Hepatocyte (in vitro differentiated cells): ENCODE results near the gene FAM163A. TPM values are rescaled to one million over a fixed set of nuclear protein-coding genes. Genes with fewer than 3 reads are reported as not detected.
A peak's percentile ranks its signal among the peaks of the same experiment; 100 is the strongest.

Source experiments
- DNase-seq: peaks from one replicate; pipeline ENCODE4 v3.0.0-alpha.2; 2016; ENCODE audit warnings: low spot score
- H2AFZ ChIP-seq: fragments of 200-600 bp; sonication (generic); 2 replicates; pipeline ENCODE4 v1.6.0; 2016; ENCODE audit warnings: antibody characterized with exemption, mild to moderate bottlenecking
- H3K27ac ChIP-seq: fragments of 200-600 bp; sonication (generic); 2 replicates; pipeline ENCODE4 v1.5.1; 2016; ENCODE audit warnings: mild to moderate bottlenecking
- H3K27me3 ChIP-seq: fragments of 200-600 bp; sonication (generic); 2 replicates; pipeline ENCODE4 v1.6.1; 2016
- H3K36me3 ChIP-seq: fragments of 200-600 bp; sonication (generic); replicated peaks from 2 replicates; pipeline ENCODE4 v1.5.1; 2016; ENCODE audit warnings: low read depth; ENCODE audit not compliant: insufficient read depth
- H3K4me1 ChIP-seq: fragments of 200-600 bp; sonication (generic); 2 replicates; pipeline ENCODE4 v1.5.1; 2016; ENCODE audit warnings: mild to moderate bottlenecking, moderate library complexity; ENCODE audit not compliant: insufficient read depth
- H3K4me2 ChIP-seq: fragments of 200-600 bp; sonication (generic); 2 replicates; pipeline ENCODE4 v1.6.0; 2016
- H3K4me3 ChIP-seq: fragments of 200-600 bp; sonication (generic); 2 replicates; pipeline ENCODE4 v1.5.1; 2016; ENCODE audit warnings: mild to moderate bottlenecking
- H3K79me2 ChIP-seq: fragments of 200-600 bp; sonication (generic); 2 replicates; pipeline ENCODE4 v1.6.0; 2017; ENCODE audit warnings: mild to moderate bottlenecking
- H3K9me2 ChIP-seq: fragments of 200-600 bp; sonication (generic); replicated peaks from 2 replicates; pipeline ENCODE4 v1.6.0; 2017; ENCODE audit warnings: mild to moderate bottlenecking; ENCODE audit not compliant: insufficient read depth
- H3K9me3 ChIP-seq: fragments of 200-600 bp; sonication (generic); 2 replicates; pipeline ENCODE4 v1.5.1; 2016; ENCODE audit warnings: low read depth, mild to moderate bottlenecking
- H4K20me1 ChIP-seq: fragments of 200-600 bp; sonication (generic); 2 replicates; pipeline ENCODE4 v1.6.0; 2016; ENCODE audit warnings: mild to moderate bottlenecking; ENCODE audit not compliant: insufficient read depth, poor library complexity, severe bottlenecking
- CTCF ChIP-seq: fragments of 200-600 bp; sonication (generic); IDR thresholded peaks from 2 replicates; pipeline ENCODE4 v1.5.1; 2016; ENCODE audit warnings: antibody characterized with exemption, mild to moderate bottlenecking; ENCODE audit not compliant: poor library complexity
- EZH2 ChIP-seq: fragments of 200-600 bp; sonication (generic); IDR thresholded peaks from 2 replicates; pipeline ENCODE4 v1.6.1; 2016; ENCODE audit warnings: antibody characterized with exemption, mild to moderate bottlenecking, borderline replicate concordance
- EZH2phosphoT487 ChIP-seq: fragments of 200-600 bp; sonication (generic); IDR thresholded peaks from one replicate; pipeline ENCODE4 v1.6.1; 2018; ENCODE audit warnings: antibody characterized with exemption, mild to moderate bottlenecking, low read depth, moderate library complexity; ENCODE audit not compliant: unreplicated experiment, severe bottlenecking
- WGBS: methylation state at CpG from one replicate; pipeline ENCODE4 v1.1.6; 2016; ENCODE audit warnings: low lambda C conversion rate; ENCODE audit errors: missing lambda C conversion rate; 5-methylcytosine and 5-hydroxymethylcytosine counted together
- polyA plus RNA-seq: library from polyadenylated mRNA; unstranded; fragments of >200 nt; fragmentation: Nextera tagmentation; extraction: Ambion mirVana; gene quantifications from 2 replicates; pipeline ENCODE4 v1.2.1, GENCODE V29; 2016
- total RNA-seq: library from RNA; depleted of rRNA; stranded (reverse); fragments of >200 nt; gene quantifications from 2 replicates; pipeline ENCODE4 v1.2.3, GENCODE V29; 2014

The FAM163A gene
- total and polyA plus RNA-seq, 2 experiments from 2014 or later: 0.43 to 0.87 TPM

- peak overlapping the region; percentile 80 for H3K4me2 ChIP-seq
- no peaks in the 10 kb centered on the region for H3K79me2 ChIP-seq
- TF ChIP-seq EZH2: no peak
- 86% methylated on average over 28 of the region's 28 CpGs for WGBS
- H3K27me3 ChIP-seq: no peaks in the 10 kb centered on the region
- H3K9me3 ChIP-seq: no peaks in the 10 kb centered on the region
- peak overlapping the region; percentile 27 for H3K4me3 ChIP-seq
- no peaks in the 10 kb centered on the region for H3K36me3 ChIP-seq
- no peak overlapping the region for H3K27ac ChIP-seq
- peak overlapping the region; percentile 54 for H2AFZ ChIP-seq
- H3K4me1 ChIP-seq: peaks cover 5% of the 10 kb centered on the region
- no peak for DNase-seq
- no peaks in the 10 kb centered on the region for H4K20me1 ChIP-seq
- H3K9me2 ChIP-seq: no peaks in the 10 kb centered on the region
Observed at GRCh38 chr1:179813626-179814545, 70.8 kb downstream of the FAM163A start.

GRCh38 chr1:179814546-179814838 lies 71.4 kb downstream of the FAM163A start:
- no peaks in the 10 kb centered on the region for H3K27me3 ChIP-seq
- no peak for DNase-seq
- H2AFZ ChIP-seq: peak overlapping the region; percentile 54

GRCh38 chr1:179815641-179816040 lies 72.5 kb downstream of the FAM163A start:
- H4K20me1 ChIP-seq: no peaks in the 10 kb centered on the region
- DNase-seq: no peak
- no peaks in the 10 kb centered on the region for H3K36me3 ChIP-seq
- no peaks in the 10 kb centered on the region for H3K9me3 ChIP-seq
- WGBS: 35% methylated on average over 5 of the region's 5 CpGs
- H3K9me2 ChIP-seq: no peaks in the 10 kb centered on the region
- TF ChIP-seq CTCF: no peak
- no peak for TF ChIP-seq EZH2
- no peak for TF ChIP-seq EZH2phosphoT487
- H3K79me2 ChIP-seq: no peaks in the 10 kb centered on the region
- peak overlapping the region; percentile 54 for H2AFZ ChIP-seq
- peak overlapping the region; percentile 38 for H3K4me3 ChIP-seq
- H3K27ac ChIP-seq: peak overlapping the region; percentile 56
- H3K27me3 ChIP-seq: no peaks in the 10 kb centered on the region
- peaks cover 5% of the 10 kb centered on the region for H3K4me1 ChIP-seq
- H3K4me2 ChIP-seq: peak overlapping the region; percentile 80

More at GRCh38 chr1:179814546-179814838, 71.4 kb downstream of the FAM163A start:
- no peaks in the 10 kb centered on the region for H3K9me2 ChIP-seq
- TF ChIP-seq CTCF (no peak), EZH2 (no peak), EZH2phosphoT487 (no peak)
- H4K20me1 ChIP-seq: no peaks in the 10 kb centered on the region
- no peaks in the 10 kb centered on the region for H3K36me3 ChIP-seq
- WGBS: 3% methylated on average over 16 of the region's 16 CpGs
- H3K4me1 ChIP-seq: peaks cover 5% of the 10 kb centered on the region
- H3K79me2 ChIP-seq: no peaks in the 10 kb centered on the region
- no peak overlapping the region for H3K27ac ChIP-seq
- peak overlapping the region; percentile 80 for H3K4me2 ChIP-seq
- H3K9me3 ChIP-seq: no peaks in the 10 kb centered on the region
- H3K4me3 ChIP-seq: peak overlapping the region; percentile 27

- Histone ChIP-seq H4K20me1 (no peaks in the 10 kb centered on the region), H3K27ac (peak overlapping the region; percentile 56), H3K4me1 (peaks cover 5% of the 10 kb centered on the region), H3K9me2 (no peaks in the 10 kb centered on the region), H2AFZ (no peak overlapping the region), H3K9me3 (no peaks in the 10 kb centered on the region), H3K36me3 (no peaks in the 10 kb centered on the region), H3K79me2 (no peaks in the 10 kb centered on the region), H3K27me3 (no peaks in the 10 kb centered on the region), H3K4me2 (peak overlapping the region; percentile 80), H3K4me3 (no peak overlapping the region)
- WGBS: 74% methylated on average over 17 of the region's 17 CpGs
- no peak for TF ChIP-seq CTCF
- TF ChIP-seq EZH2phosphoT487: no peak
- no peak for TF ChIP-seq EZH2
- DNase-seq: peak; percentile 40
Observed at GRCh38 chr1:179816196-179816960, 73.3 kb downstream of the FAM163A start.
